Calu3 (cell line): ENCODE measurements around the gene CENPO. TPM values are rescaled to one million over a fixed set of nuclear protein-coding genes. Genes with fewer than 3 reads are reported as not detected.

Source experiments
- BruUV-seq: library from RNA; stranded (reverse); fragments of 400-500 nt; replicated peaks from 2 replicates; lab custom pipeline; 2021; lab: Mats Ljungman, UMichigan
- CTCF ChIA-PET: fragments of 300-600 bp; sonication (Branson Sonifier 250); formaldehyde crosslinking; loops from one replicate; lab custom pipeline; 2022; ENCODE audit warnings: antibody characterized with exemption; lab: Charles Lee
- DNase-seq: peaks from one replicate; pipeline ENCODE4 v3.0.0; 2022
- H3K27ac Mint-ChIP-seq: one replicate; pipeline ENCODE4 v1.8.0; 2022; ENCODE audit warnings: mixed read lengths; ENCODE audit not compliant: unreplicated experiment
- H3K27me3 Mint-ChIP-seq: one replicate; pipeline ENCODE4 v1.8.0; 2022; ENCODE audit warnings: mixed read lengths; ENCODE audit not compliant: unreplicated experiment
- H3K36me3 Mint-ChIP-seq: one replicate; pipeline ENCODE4 v1.8.0; 2022; ENCODE audit warnings: mild to moderate bottlenecking, moderate library complexity, mixed read lengths; ENCODE audit not compliant: insufficient read depth, unreplicated experiment
- H3K4me1 Mint-ChIP-seq: one replicate; pipeline ENCODE4 v1.8.0; 2022; ENCODE audit warnings: mild to moderate bottlenecking, low read depth, mixed read lengths; ENCODE audit not compliant: unreplicated experiment
- H3K4me3 Mint-ChIP-seq: one replicate; pipeline ENCODE4 v1.8.0; 2022; ENCODE audit warnings: mild to moderate bottlenecking, low read depth, moderate library complexity, mixed read lengths; ENCODE audit not compliant: unreplicated experiment
- H3K9me3 Mint-ChIP-seq: one replicate; pipeline ENCODE4 v1.8.0; 2022; ENCODE audit warnings: low read depth, mixed read lengths; ENCODE audit not compliant: unreplicated experiment
- CTCF ChIP-seq: fragments of 200-600 bp; IDR thresholded peaks from one replicate; pipeline ENCODE4 v1.8.0; 2022; ENCODE audit warnings: antibody characterized with exemption; ENCODE audit not compliant: unreplicated experiment
- intact Hi-C: fragments of 100-400 bp; cut with micrococcal nuclease; formaldehyde crosslinking; loops from one replicate; pipeline ENCODE4 v1.10.0; 2022; ENCODE audit not compliant: unreplicated experiment
- total RNA-seq: library from RNA; stranded (reverse); gene quantifications from 2 replicates; pipeline ENCODE4 v1.2.3, GENCODE V29; 2022

The CENPO gene
- total RNA-seq, 1 experiment from 2014 or later, result 43.1 TPM

- no peaks in the 10 kb centered on the region for H3K4me1 Mint-ChIP-seq
- no peak overlapping the region for H3K4me3 Mint-ChIP-seq
- CTCF ChIA-PET, result interaction anchor here (0.6 kb wide), 1 partner anchor 568 kb away, joined by 4 read pairs; no protein-coding TSS in a partner anchor
- DNase-seq, result no peak
- intact Hi-C loops, result no loop called here
- H3K27me3 Mint-ChIP-seq, result no peaks in the 10 kb centered on the region
- TF ChIP-seq CTCF, result no peak
- peaks cover 26% of the 10 kb centered on the region for H3K36me3 Mint-ChIP-seq
- BruUV-seq, result no TSS peak
- no peaks in the 10 kb centered on the region for H3K9me3 Mint-ChIP-seq
- H3K27ac Mint-ChIP-seq, result no peak overlapping the region
Observed at GRCh38 chr2:24836706-24837105, 43.5 kb downstream of the CENPO start.

- no peak overlapping the region for H3K4me3 Mint-ChIP-seq
- no peaks in the 10 kb centered on the region for H3K4me1 Mint-ChIP-seq
- no peak overlapping the region for H3K27ac Mint-ChIP-seq
- CTCF ChIA-PET, result interaction anchor here (0.6 kb wide), 1 partner anchor 252 kb away, joined by 4 read pairs; no protein-coding TSS in a partner anchor
- no peak for TF ChIP-seq CTCF
- BruUV-seq, result no TSS peak
- H3K9me3 Mint-ChIP-seq, result no peaks in the 10 kb centered on the region
- intact Hi-C loops, result no loop called here
- peaks cover 24% of the 10 kb centered on the region for H3K36me3 Mint-ChIP-seq
- DNase-seq, result no peak
- no peaks in the 10 kb centered on the region for H3K27me3 Mint-ChIP-seq
Observed at GRCh38 chr2:24837996-24838513, 44.8 kb downstream of the CENPO start.

GRCh38 chr2:24838541-24838940 lies 45.3 kb downstream of the CENPO start:
- DNase-seq, result no peak
- no peaks in the 10 kb centered on the region for H3K4me1 Mint-ChIP-seq
- no peaks in the 10 kb centered on the region for H3K9me3 Mint-ChIP-seq
- intact Hi-C loops, result no loop called here
- H3K36me3 Mint-ChIP-seq, result peaks cover 24% of the 10 kb centered on the region
- H3K27ac Mint-ChIP-seq, result no peak overlapping the region
- no TSS peak for BruUV-seq
- no peak overlapping the region for H3K4me3 Mint-ChIP-seq
- no peak for TF ChIP-seq CTCF
- CTCF ChIA-PET, result no interaction called here
- no peaks in the 10 kb centered on the region for H3K27me3 Mint-ChIP-seq

GRCh38 chr2:24839729-24840128 lies 46.5 kb downstream of the CENPO start:
- DNase-seq, result no peak
- Mint-ChIP-seq H3K9me3 (no peaks in the 10 kb centered on the region), H3K4me1 (no peaks in the 10 kb centered on the region), H3K4me3 (no peak overlapping the region), H3K27ac (no peak overlapping the region), H3K36me3 (peaks cover 21% of the 10 kb centered on the region), H3K27me3 (no peaks in the 10 kb centered on the region)
- CTCF ChIA-PET, result interaction anchor here (0.7 kb wide), 1 partner anchor 985 kb away, joined by 3 read pairs; no protein-coding TSS in a partner anchor
- BruUV-seq, result no TSS peak
- TF ChIP-seq CTCF, result no peak
- intact Hi-C loops, result no loop called here
